H1 (cell line): Measurements from ENCODE around the gene PNLIPRP1. TPM values are rescaled to one million over a fixed set of nuclear protein-coding genes. Genes with fewer than 3 reads are reported as not detected.

Experiments used
- CTCF ChIA-PET: fragments of 300-600 bp; sonication (Branson Sonifier 250); formaldehyde crosslinking; loops from one replicate; lab custom pipeline; 2021; ENCODE audit not compliant: partially characterized antibody; lab: Charles Lee
- POLR2A ChIA-PET: fragments of 300-600 bp; sonication (Branson Sonifier 250); formaldehyde crosslinking; loops from one replicate; lab custom pipeline; 2021; ENCODE audit warnings: inconsistent platforms; ENCODE audit not compliant: partially characterized antibody; lab: Charles Lee
- DNase-seq, 2 experiments: peaks; one replicate each; pipeline versions ENCODE4 v3.0.0 to v3.0.0-alpha.2; 2010 to 2022; ENCODE audit warnings: low spot score in 2 of 2, low read depth in 1 of 2, mixed read lengths in 1 of 2
- FAIRE-seq: peaks from 2 replicates; lab custom pipeline; 2011; peaks lifted over from hg19 to GRCh38; lab: Jason Lieb, UNC
- H2AFZ ChIP-seq: 2 replicates; pipeline ENCODE4 v1.8.1; 2012; ENCODE audit warnings: low read length, inconsistent platforms
- H2AK5ac ChIP-seq: 2 replicates; pipeline ENCODE4 v1.6.1; 2013; ENCODE audit warnings: low read depth, low read length
- H2BK120ac ChIP-seq: replicated peaks from 2 replicates; pipeline ENCODE3; 2013; ENCODE audit warnings: low read depth, low read length, inconsistent platforms
- H2BK12ac ChIP-seq: 2 replicates; pipeline ENCODE4 v1.6.1; 2013; ENCODE audit warnings: low read depth, low read length
- H2BK15ac ChIP-seq: 2 replicates; pipeline ENCODE4 v1.6.1; 2013; ENCODE audit warnings: low read length
- H2BK20ac ChIP-seq: 2 replicates; pipeline ENCODE4 v1.6.1; 2013; ENCODE audit warnings: low read length
- H2BK5ac ChIP-seq: 2 replicates; pipeline ENCODE4 v1.6.1; 2013; ENCODE audit warnings: low read depth, low read length
- H3K14ac ChIP-seq: 2 replicates; pipeline ENCODE4 v1.6.1; 2013; ENCODE audit warnings: inconsistent platforms; ENCODE audit not compliant: insufficient read length
- H3K18ac ChIP-seq: 2 replicates; pipeline ENCODE4 v1.6.1; 2013; ENCODE audit warnings: low read length; ENCODE audit errors: extremely low read depth
- H3K23ac ChIP-seq: 2 replicates; pipeline ENCODE4 v1.6.1; 2013; ENCODE audit warnings: inconsistent platforms; ENCODE audit not compliant: insufficient read length
- H3K23me2 ChIP-seq: 2 replicates; pipeline ENCODE4 v1.6.1; 2013; ENCODE audit warnings: low read depth, low read length
- H3K27ac ChIP-seq: 2 replicates; pipeline ENCODE4 v1.6.1; 2011; ENCODE audit warnings: low read depth, low read length, inconsistent platforms
- H3K27me3 ChIP-seq, 4 experiments: replicated peaks in 1 of 4; 1 replicate in 1 of 4; 2 replicates in 3 of 4; pipeline versions ENCODE4 v1.6.1 to v1.8.1; 2011 to 2013; ENCODE audit warnings: low read length in 3 of 4, mild to moderate bottlenecking in 3 of 4, inconsistent platforms in 2 of 4, mixed read lengths in 2 of 4, moderate library complexity in 1 of 4; ENCODE audit not compliant: control insufficient read depth in 3 of 4, insufficient read depth in 3 of 4; ENCODE audit errors: extremely low read depth in 1 of 4
- H3K36me3 ChIP-seq, 4 experiments: 2 replicates each; pipeline versions ENCODE4 v1.6.1 to v1.8.1; 2011 to 2013; ENCODE audit warnings: mild to moderate bottlenecking in 4 of 4, low read length in 3 of 4, moderate library complexity in 2 of 4, control low read depth in 1 of 4, inconsistent platforms in 1 of 4; ENCODE audit not compliant: insufficient read depth in 4 of 4, control insufficient read depth in 2 of 4
- H3K4ac ChIP-seq: replicated peaks from 2 replicates; pipeline ENCODE3; 2013; ENCODE audit warnings: low read length, low read depth, mixed read lengths, inconsistent platforms; ENCODE audit not compliant: insufficient read length
- H3K4me1 ChIP-seq, 4 experiments: replicated peaks in 1 of 4; 1 replicate in 1 of 4; 2 replicates in 3 of 4; pipeline versions ENCODE4 v1.6.1 to v1.8.1; 2011 to 2013; ENCODE audit warnings: low read length in 3 of 4, inconsistent platforms in 2 of 4, mixed read lengths in 1 of 4; ENCODE audit not compliant: insufficient read depth in 4 of 4, control insufficient read depth in 3 of 4
- H3K4me2 ChIP-seq, 2 experiments: 2 replicates each; pipeline versions ENCODE4 v1.6.1 to v1.8.1; 2011 to 2013; ENCODE audit warnings: low read depth in 2 of 2, low read length in 2 of 2, control low read depth in 1 of 2, inconsistent platforms in 1 of 2, mild to moderate bottlenecking in 1 of 2; ENCODE audit not compliant: insufficient read depth in 1 of 2
- H3K4me3 ChIP-seq, 4 experiments: fragments of 200-600, 300-600 bp in 1 of 4; sonication (generic), shearing (Covaris generic), sonication (Bioruptor Twin) in 1 of 4; 2 replicates each; pipeline versions ENCODE4 v1.5.1 to v1.8.1; 2011 to 2016; ENCODE audit warnings: low read length in 4 of 4, low read depth in 3 of 4, control low read depth in 2 of 4, inconsistent platforms in 2 of 4, mild to moderate bottlenecking in 2 of 4, mixed read lengths in 1 of 4, moderate library complexity in 1 of 4; ENCODE audit not compliant: insufficient read depth in 2 of 4; ENCODE audit errors: extremely low read depth in 1 of 4
- H3K56ac ChIP-seq: replicated peaks from 2 replicates; pipeline ENCODE3; 2013; ENCODE audit warnings: low read depth, mild to moderate bottlenecking, mixed read lengths, low read length, inconsistent platforms; ENCODE audit not compliant: insufficient read length
- H3K79me1 ChIP-seq: 2 replicates; pipeline ENCODE4 v1.6.1; 2013; ENCODE audit warnings: low read depth, low read length, control low read depth
- H3K79me2 ChIP-seq, 2 experiments: 2 replicates each; pipeline versions ENCODE4 v1.6.1 to v1.8.1; 2012 to 2013; ENCODE audit warnings: low read length in 2 of 2, mild to moderate bottlenecking in 2 of 2, inconsistent platforms in 1 of 2; ENCODE audit not compliant: insufficient read depth in 2 of 2, control insufficient read depth in 1 of 2
- H3K9ac ChIP-seq, 4 experiments: replicated peaks in 1 of 4; 1 replicate in 1 of 4; 2 replicates in 3 of 4; pipeline versions ENCODE4 v1.6.1 to v1.8.1; 2011 to 2013; ENCODE audit warnings: low read depth in 3 of 4, low read length in 3 of 4, control low read depth in 2 of 4, mild to moderate bottlenecking in 2 of 4, moderate library complexity in 2 of 4, inconsistent platforms in 1 of 4; ENCODE audit errors: extremely low read depth in 1 of 4
- H3K9me3 ChIP-seq, 2 experiments: 2 replicates each; pipeline versions ENCODE4 v1.6.1 to v1.8.1; 2012 to 2013; ENCODE audit warnings: mild to moderate bottlenecking in 2 of 2, moderate library complexity in 2 of 2, control low read depth in 1 of 2, inconsistent platforms in 1 of 2, low read depth in 1 of 2, low read length in 1 of 2, mixed read lengths in 1 of 2; ENCODE audit not compliant: insufficient read depth in 2 of 2
- H4K20me1 ChIP-seq, 2 experiments: replicated peaks in 1 of 2; 2 replicates each; pipeline versions ENCODE3 to v1.8.1; 2011 to 2013; ENCODE audit warnings: inconsistent platforms in 2 of 2, low read length in 2 of 2, mild to moderate bottlenecking in 1 of 2; ENCODE audit not compliant: insufficient read depth in 2 of 2, control insufficient read depth in 1 of 2
- H4K5ac ChIP-seq: 2 replicates; pipeline ENCODE4 v1.6.1; 2013; ENCODE audit warnings: low read length, low read depth, mixed read lengths, inconsistent platforms; ENCODE audit not compliant: insufficient read length
- H4K8ac ChIP-seq: 2 replicates; pipeline ENCODE4 v1.8.0; 2013; ENCODE audit warnings: mild to moderate bottlenecking, moderate library complexity, low read length, inconsistent platforms; ENCODE audit not compliant: insufficient read depth; ENCODE audit errors: extremely low read depth
- H4K91ac ChIP-seq: replicated peaks from 2 replicates; pipeline ENCODE3; 2013; ENCODE audit warnings: low read length, mixed read lengths, inconsistent platforms; ENCODE audit not compliant: insufficient read length
- CBX8 ChIP-seq: fragments of 300-800, 300-1000 bp; sonication (generic); IDR thresholded peaks from 2 replicates; pipeline ENCODE4 v1.7.1; 2016; ENCODE audit warnings: low read depth, low read length, borderline replicate concordance
- CTCF ChIP-seq, 3 experiments: IDR thresholded peaks; 1 replicate in 2 of 3; 2 replicates in 1 of 3; pipeline versions ENCODE4 v1.5.1 to v1.6.1; 2011; ENCODE audit warnings: low read length in 3 of 3, mild to moderate bottlenecking in 3 of 3, inconsistent platforms in 2 of 3, low read depth in 1 of 3, moderate library complexity in 1 of 3; ENCODE audit not compliant: insufficient read depth in 1 of 3; ENCODE audit errors: control extremely low read depth in 1 of 3
- JUND ChIP-seq: IDR thresholded peaks from 2 replicates; pipeline ENCODE4 v1.6.1; 2011; ENCODE audit warnings: mild to moderate bottlenecking, improper control_type of control experiment, low read length
- NRF1 ChIP-seq: IDR thresholded peaks from 2 replicates; pipeline ENCODE4 v1.6.1; 2011; ENCODE audit warnings: mild to moderate bottlenecking, low read depth, low read length, improper control_type of control experiment
- PHF8 ChIP-seq: fragments of 200-600 bp; sonication (generic); conservative IDR thresholded peaks from 2 replicates; pipeline ENCODE4 v1.7.1; 2012; ENCODE audit warnings: low read depth, mild to moderate bottlenecking, inconsistent platforms, low read length, moderate library complexity
- POLR2A ChIP-seq, 2 experiments: IDR thresholded peaks; 1 replicate in 1 of 2; 2 replicates in 1 of 2; pipeline ENCODE4 v1.6.1; 2011; ENCODE audit warnings: low read depth in 2 of 2, low read length in 2 of 2, mild to moderate bottlenecking in 2 of 2; ENCODE audit errors: control extremely low read depth in 1 of 2
- POLR2AphosphoS5 ChIP-seq: IDR thresholded peaks from 2 replicates; pipeline ENCODE4 v1.6.1; 2011; ENCODE audit warnings: low read depth, low read length
- SIRT6 ChIP-seq: IDR thresholded peaks from one replicate; pipeline ENCODE4 v1.7.1; 2012; ENCODE audit warnings: low read length, inconsistent platforms
- SP4 ChIP-seq: IDR thresholded peaks from 2 replicates; pipeline ENCODE4 v1.6.1; 2012; ENCODE audit warnings: low read length, inconsistent platforms
- SUZ12 ChIP-seq: fragments of 200-600 bp; sonication (generic); IDR thresholded peaks from 2 replicates; pipeline ENCODE4 v1.6.1; 2012; ENCODE audit warnings: mild to moderate bottlenecking, inconsistent platforms, low read length, moderate library complexity, mixed read lengths
- TBP ChIP-seq: IDR thresholded peaks from 2 replicates; pipeline ENCODE4 v1.6.1; 2011; ENCODE audit warnings: low read depth, low read length, improper control_type of control experiment
- ZNF274 ChIP-seq: IDR thresholded peaks from 2 replicates; pipeline ENCODE4 v1.7.0; 2012; ENCODE audit warnings: low read length, borderline replicate concordance; ENCODE audit errors: extremely low read depth
- WGBS, 2 experiments: shearing (Covaris generic) in 1 of 2; methylation state at CpG; one replicate each; pipeline versions ENCODE4 v1.1.6 to v1.1.7; 2013 to 2015; ENCODE audit warnings: low lambda C conversion rate in 2 of 2, mixed read lengths in 2 of 2, inconsistent platforms in 1 of 2, low coverage in 1 of 2, missing lambda C conversion rate in 1 of 2; ENCODE audit not compliant: insufficient replicate concordance in 2 of 2, insufficient coverage in 1 of 2, insufficient read length in 1 of 2; ENCODE audit errors: extremely low coverage in 1 of 2, missing lambda C conversion rate in 1 of 2; 5-methylcytosine and 5-hydroxymethylcytosine counted together
- polyA plus RNA-seq, 7 experiments: library from polyadenylated mRNA; depleted of rRNA in 3 of 7; stranded (reverse) in 5 of 7; unstranded in 2 of 7; fragments of >200 nt in 5 of 7; fragments of 200-250 nt in 2 of 7; gene quantifications; 1 replicate in 5 of 7; 2 replicates in 1 of 7; 4 replicates in 1 of 7; pipeline versions ENCODE4 v1.2.1 to v1.2.3, GENCODE V29; 2011 to 2013; ENCODE audit warnings: missing spikeins in 2 of 7, mixed read lengths in 2 of 7
- total RNA-seq: library from RNA; stranded (reverse); fragmentation: NEBNext Ultra II Directional; extraction: Animal tissue kit (Norgen Biotek cat#: 25700); gene quantifications from 2 replicates; pipeline ENCODE4 v1.2.1, GENCODE V29; 2021
- TF ChIP-seq, protein P1 (sequence below): IDR thresholded peaks from 2 replicates; pipeline ENCODE4 v1.6.1; 2011; ENCODE audit warnings: low read length, improper control_type of control experiment

The PNLIPRP1 gene
- total and polyA plus RNA-seq, 2 of the 8 experiments (the other 6 are each of a cell fraction or from before 2014, with no cell fraction given): not detected

- CTCF ChIA-PET: no interaction called here
- no peak for TF ChIP-seq PHF8
- no peak for TF ChIP-seq POLR2AphosphoS5
- TF ChIP-seq ZNF274: no peak
- TF ChIP-seq POLR2A (IDR thresholded peaks at IDR 0.05; ENCODE audit: control extremely low read depth in 1 of 2, low read depth in 2 of 2, low read length in 2 of 2): no peak
- no peak for TF ChIP-seq JUND
- TF ChIP-seq TBP: no peak
- TF ChIP-seq SUZ12: no peak
- TF ChIP-seq CBX8: no peak
- TF ChIP-seq NRF1: no peak
- no peak for TF ChIP-seq CTCF (IDR thresholded peaks at IDR 0.05; ENCODE audit: control extremely low read depth in 1 of 3, insufficient read depth in 1 of 3, low read depth in 1 of 3, low read length in 3 of 3)
- TF ChIP-seq, protein P1, sequence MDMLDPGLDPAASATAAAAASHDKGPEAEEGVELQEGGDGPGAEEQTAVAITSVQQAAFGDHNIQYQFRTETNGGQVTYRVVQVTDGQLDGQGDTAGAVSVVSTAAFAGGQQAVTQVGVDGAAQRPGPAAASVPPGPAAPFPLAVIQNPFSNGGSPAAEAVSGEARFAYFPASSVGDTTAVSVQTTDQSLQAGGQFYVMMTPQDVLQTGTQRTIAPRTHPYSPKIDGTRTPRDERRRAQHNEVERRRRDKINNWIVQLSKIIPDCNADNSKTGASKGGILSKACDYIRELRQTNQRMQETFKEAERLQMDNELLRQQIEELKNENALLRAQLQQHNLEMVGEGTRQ: no peak
- no peak for TF ChIP-seq SIRT6
- no peak for TF ChIP-seq SP4
Measured at GRCh38 chr10:116548301-116548700, 42.5 kb upstream of the PNLIPRP1 start.

More at GRCh38 chr10:116548301-116548700, 42.5 kb upstream of the PNLIPRP1 start:
- FAIRE-seq (no peak), DNase-seq (no peak)
- H3K4me1 ChIP-seq: no peaks in the 10 kb centered on the region
- H3K27ac ChIP-seq: no peak overlapping the region
- no peak overlapping the region for H4K5ac ChIP-seq
- no peak overlapping the region for H2BK12ac ChIP-seq
- WGBS, 2 experiments: 94% methylated on average over 5 of the region's 5 CpGs; no CpG with 5 or more reads in 1 of the 2 experiments
- H3K9me3 ChIP-seq: no peaks in the 10 kb centered on the region
- no peak overlapping the region for H2AK5ac ChIP-seq
- no peak overlapping the region for H4K91ac ChIP-seq
- no peaks in the 10 kb centered on the region for H3K36me3 ChIP-seq
- H3K18ac ChIP-seq: no peak overlapping the region
- no peak overlapping the region for H3K14ac ChIP-seq
- H4K20me1 ChIP-seq: no peaks in the 10 kb centered on the region
- no peak overlapping the region for H3K4me2 ChIP-seq
- H3K23me2 ChIP-seq: no peaks in the 10 kb centered on the region
- no peak overlapping the region for H2AFZ ChIP-seq
- H3K79me1 ChIP-seq: no peaks in the 10 kb centered on the region
- H3K56ac ChIP-seq: no peak overlapping the region
- no peak overlapping the region for H3K9ac ChIP-seq
- H2BK120ac ChIP-seq: no peak overlapping the region
- no peak overlapping the region for H2BK20ac ChIP-seq
- H2BK15ac ChIP-seq: no peak overlapping the region
- no peaks in the 10 kb centered on the region for H3K79me2 ChIP-seq
- no peak overlapping the region for H4K8ac ChIP-seq
- H3K23ac ChIP-seq: no peak overlapping the region
- no peaks in the 10 kb centered on the region for H3K27me3 ChIP-seq
- H3K4ac ChIP-seq: no peak overlapping the region
- POLR2A ChIA-PET: no interaction called here
- no peak overlapping the region for H2BK5ac ChIP-seq
- H3K4me3 ChIP-seq: no peak overlapping the region
